IMR-90 (cell line): Measurements from ENCODE around the gene CTNND2. TPM values are rescaled to one million over a fixed set of nuclear protein-coding genes. Genes with fewer than 3 reads are reported as not detected.

Experiments
- ATAC-seq: fragments of 200-7000 bp; cut with Tn5 transposase; 2 replicates; pipeline ENCODE4 v1.9.1; 2020; ENCODE audit warnings: low read depth, mild to moderate bottlenecking, moderate library complexity
- BruUV-seq: library from RNA; stranded (reverse); fragments of 400-500 nt; replicated peaks from 2 replicates; lab custom pipeline; 2021; lab: Mats Ljungman, UMichigan
- CTCF ChIA-PET: fragments of 300-600 bp; formaldehyde crosslinking; extraction: SDS; loops from one replicate; lab custom pipeline; 2021; ENCODE audit warnings: antibody characterized with exemption; lab: Yijun Ruan, JAX
- POLR2A ChIA-PET: fragments of 300-600 bp; sonication (Branson Sonifier 250); formaldehyde crosslinking; loops from one replicate; lab custom pipeline; 2022; ENCODE audit warnings: antibody characterized with exemption; ENCODE audit not compliant: unreplicated experiment; lab: Charles Lee
- DNase-seq: peaks from one replicate; pipeline ENCODE4 v3.0.0; 2013
- H2AFZ ChIP-seq: replicated peaks from 2 replicates; pipeline ENCODE3; 2013; ENCODE audit warnings: low read length, mild to moderate bottlenecking; ENCODE audit not compliant: poor library complexity
- H2AK5ac ChIP-seq: 2 replicates; pipeline ENCODE4 v1.6.1; 2013; ENCODE audit warnings: low read depth, low read length, inconsistent platforms
- H2AK9ac ChIP-seq: replicated peaks from 2 replicates; pipeline ENCODE3; 2013; ENCODE audit warnings: mild to moderate bottlenecking, low read depth, low read length, moderate library complexity; ENCODE audit not compliant: poor library complexity
- H2BK120ac ChIP-seq: 2 replicates; pipeline ENCODE4 v1.6.1; 2013; ENCODE audit warnings: low read depth, low read length, inconsistent platforms
- H2BK15ac ChIP-seq: 3 replicates; pipeline ENCODE4 v1.6.1; 2013; ENCODE audit warnings: low read depth, low read length, inconsistent platforms
- H2BK20ac ChIP-seq: 2 replicates; pipeline ENCODE4 v1.6.1; 2013; ENCODE audit warnings: low read depth, mild to moderate bottlenecking, inconsistent platforms, low read length, moderate library complexity
- H2BK5ac ChIP-seq: 2 replicates; pipeline ENCODE4 v1.6.1; 2013; ENCODE audit warnings: mild to moderate bottlenecking, low read depth, low read length, inconsistent platforms; ENCODE audit not compliant: poor library complexity, severe bottlenecking
- H3K14ac ChIP-seq: replicated peaks from 2 replicates; pipeline ENCODE4 v1.6.1; 2013; ENCODE audit warnings: low read depth, low read length, inconsistent platforms
- H3K18ac ChIP-seq: 2 replicates; pipeline ENCODE4 v1.6.1; 2013; ENCODE audit warnings: low read depth, low read length, control low read depth
- H3K23ac ChIP-seq: 2 replicates; pipeline ENCODE4 v1.6.1; 2013; ENCODE audit warnings: low read depth, low read length, inconsistent platforms
- H3K27ac ChIP-seq: 2 replicates; pipeline ENCODE4 v1.5.1; 2013; ENCODE audit warnings: mild to moderate bottlenecking, control low read depth, low read length; ENCODE audit not compliant: insufficient read depth
- H3K27me3 ChIP-seq: 2 replicates; pipeline ENCODE4 v1.6.1; 2013; ENCODE audit warnings: low read length; ENCODE audit not compliant: control insufficient read depth, insufficient read depth
- H3K36me3 ChIP-seq: 2 replicates; pipeline ENCODE4 v1.6.1; 2013; ENCODE audit warnings: low read length, mixed read lengths; ENCODE audit not compliant: control insufficient read depth, insufficient read depth
- H3K4ac ChIP-seq: 2 replicates; pipeline ENCODE4 v1.6.1; 2013; ENCODE audit warnings: low read depth, low read length, inconsistent platforms
- H3K4me1 ChIP-seq: 2 replicates; pipeline ENCODE4 v1.6.1; 2013; ENCODE audit warnings: low read length, mixed read lengths; ENCODE audit not compliant: control insufficient read depth, insufficient read depth
- H3K4me2 ChIP-seq: 2 replicates; pipeline ENCODE4 v1.6.1; 2013; ENCODE audit warnings: low read depth, mild to moderate bottlenecking, control low read depth, low read length, moderate library complexity
- H3K4me3 ChIP-seq: 2 replicates; pipeline ENCODE4 v1.5.1; 2013; ENCODE audit warnings: low read depth, mild to moderate bottlenecking, control low read depth, low read length, moderate library complexity; ENCODE audit not compliant: insufficient read depth
- H3K56ac ChIP-seq: 2 replicates; pipeline ENCODE4 v1.6.1; 2013; ENCODE audit warnings: low read length, inconsistent platforms; ENCODE audit not compliant: insufficient read depth; ENCODE audit errors: extremely low read depth
- H3K79me1 ChIP-seq, 2 experiments: 2 replicates each; pipeline ENCODE4 v1.6.1; 2013; ENCODE audit warnings: low read length in 2 of 2, inconsistent platforms in 1 of 2, low read depth in 1 of 2
- H3K9ac ChIP-seq: 2 replicates; pipeline ENCODE4 v1.6.1; 2013; ENCODE audit warnings: low read depth, low read length, control low read depth
- H3K9me1 ChIP-seq: 2 replicates; pipeline ENCODE4 v1.6.1; 2013; ENCODE audit warnings: low read length, inconsistent platforms; ENCODE audit not compliant: insufficient read depth
- H3K9me3 ChIP-seq: 2 replicates; pipeline ENCODE4 v1.6.1; 2013; ENCODE audit warnings: low read length; ENCODE audit not compliant: control insufficient read depth, insufficient read depth
- H4K20me1 ChIP-seq: 2 replicates; pipeline ENCODE4 v1.6.1; 2013; ENCODE audit warnings: low read length, inconsistent platforms; ENCODE audit not compliant: insufficient read depth
- H4K5ac ChIP-seq: 2 replicates; pipeline ENCODE4 v1.6.1; 2013; ENCODE audit warnings: mild to moderate bottlenecking, low read depth, low read length, control low read depth
- H4K8ac ChIP-seq, 2 experiments: 2 replicates each; pipeline ENCODE4 v1.6.1; 2013; ENCODE audit warnings: low read depth in 2 of 2, low read length in 2 of 2, control low read depth in 1 of 2, inconsistent platforms in 1 of 2
- H4K91ac ChIP-seq: 2 replicates; pipeline ENCODE4 v1.6.1; 2013; ENCODE audit warnings: low read depth, low read length, inconsistent platforms; ENCODE audit not compliant: insufficient read depth
- CHD1 ChIP-seq: IDR thresholded peaks from 2 replicates; pipeline ENCODE4 v1.6.1; 2012; ENCODE audit warnings: low read depth, low read length, improper control_type of control experiment
- CTCF ChIP-seq: conservative IDR thresholded peaks from 2 replicates; pipeline ENCODE4 v1.5.1; 2012; ENCODE audit warnings: mild to moderate bottlenecking, low read depth, low read length, improper control_type of control experiment
- ELK1 ChIP-seq: fragments of 150-350 bp; IDR thresholded peaks from 2 replicates; pipeline ENCODE4 v1.6.1; 2016; ENCODE audit warnings: low read depth, mild to moderate bottlenecking, low read length, moderate library complexity, borderline replicate concordance
- MAFK ChIP-seq: IDR thresholded peaks from 2 replicates; pipeline ENCODE4 v1.6.1; 2012; ENCODE audit warnings: low read depth, low read length, improper control_type of control experiment
- NFE2L2 ChIP-seq: fragments of 150-350 bp; IDR thresholded peaks from 2 replicates; pipeline ENCODE4 v1.6.1; 2016; ENCODE audit warnings: low read depth, mild to moderate bottlenecking, low read length
- POLR2A ChIP-seq: IDR thresholded peaks from 2 replicates; pipeline ENCODE4 v1.6.1; 2012; ENCODE audit warnings: mild to moderate bottlenecking, low read depth, low read length
- RCOR1 ChIP-seq: IDR thresholded peaks from 2 replicates; pipeline ENCODE4 v1.6.1; 2012; ENCODE audit warnings: mild to moderate bottlenecking, low read length, improper control_type of control experiment; ENCODE audit not compliant: insufficient replicate concordance
- SMC3 ChIP-seq: fragments of 150-350 bp; IDR thresholded peaks from 2 replicates; pipeline ENCODE4 v1.6.1; 2016; ENCODE audit warnings: low read depth, mild to moderate bottlenecking, antibody characterized with exemption, low read length, moderate library complexity
- WGBS, 2 experiments: methylation state at CpG; one replicate each; pipeline versions ENCODE4 v1.1.5 to v1.1.7; 2013; ENCODE audit warnings: missing lambda C conversion rate in 2 of 2; ENCODE audit not compliant: insufficient read length in 1 of 2; ENCODE audit errors: extremely low coverage in 2 of 2; 5-methylcytosine and 5-hydroxymethylcytosine counted together
- dilution Hi-C: fragments of 300-500 bp; cut with HindIII; formaldehyde crosslinking; loops from one replicate; pipeline ENCODE4 v1.14.3; 2018; ENCODE audit warnings: low sequenced_read_pairs; ENCODE audit not compliant: unreplicated experiment
- in situ Hi-C: fragments of 300-500 bp; cut with MboI; formaldehyde crosslinking; loops from 3 replicates; pipeline ENCODE4 v1.14.3; 2019; ENCODE audit warnings: low sequenced_read_pairs, inconsistent platforms, mixed read lengths
- intact Hi-C: fragments of 100-400 bp; cut with micrococcal nuclease; formaldehyde crosslinking; loops from 2 replicates; pipeline ENCODE4 v1.10.0; 2022
- polyA plus RNA-seq, 3 experiments: library from polyadenylated mRNA; depleted of rRNA; stranded (reverse); fragments of >200 nt; gene quantifications; 2 replicates each; pipeline ENCODE4 v1.2.3, GENCODE V29; 2012; ENCODE audit warnings: low replicate concordance in 1 of 3
- total RNA-seq: library from RNA; depleted of rRNA; stranded (reverse); fragments of >200 nt; gene quantifications from 2 replicates; pipeline ENCODE4 v1.2.3, GENCODE V29; 2012

CTNND2 gene
- total and polyA plus RNA-seq, 2 of the 4 experiments (the other 2 are of a cell fraction): not detected

DNA sequence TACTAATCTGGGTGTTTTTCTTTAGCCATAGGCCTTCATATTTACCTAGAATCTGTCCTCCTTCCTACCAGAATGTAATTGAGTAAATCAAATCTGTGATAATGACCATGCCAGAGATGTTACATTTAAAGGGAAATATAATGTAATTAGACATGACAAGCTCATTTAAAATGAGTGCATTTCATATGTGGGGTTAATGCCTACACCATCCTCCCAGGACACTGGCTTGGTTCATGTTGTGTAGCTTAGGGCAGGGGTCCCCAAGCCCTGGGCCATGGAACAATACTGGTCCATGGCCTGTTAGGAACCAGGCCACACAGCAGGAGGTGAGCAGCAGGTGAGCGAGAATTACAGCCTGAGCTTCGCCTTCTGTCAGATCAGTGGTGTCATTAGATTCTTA lies 866.3 kb downstream of the CTNND2 start:
- no CpG with 5 or more reads among the region's 2 CpGs for WGBS, 2 experiments
- TF ChIP-seq CTCF: no peak
- TF ChIP-seq MAFK: no peak
- TF ChIP-seq CHD1: no peak
- TF ChIP-seq ELK1: no peak
- no peak for TF ChIP-seq NFE2L2
- no peak for TF ChIP-seq RCOR1
- TF ChIP-seq SMC3: no peak
- TF ChIP-seq POLR2A: no peak
- intact Hi-C loops (no loop called here), dilution Hi-C loops (no loop called here), in situ Hi-C loops (no loop called here)
- Histone ChIP-seq H3K27me3 (peaks cover 3% of the 10 kb centered on the region), H3K56ac (no peak overlapping the region), H2AK5ac (no peak overlapping the region), H2AFZ (no peak overlapping the region), H3K27ac (no peak overlapping the region), H3K9me1 (no peaks in the 10 kb centered on the region), H3K79me1 (no peaks in the 10 kb centered on the region), H2BK20ac (no peak overlapping the region), H4K20me1 (no peaks in the 10 kb centered on the region), H3K36me3 (no peaks in the 10 kb centered on the region), H3K14ac (no peak overlapping the region), H4K5ac (no peak overlapping the region), H2BK15ac (no peak overlapping the region), H3K23ac (no peak overlapping the region), H3K4me1 (no peaks in the 10 kb centered on the region), H2BK5ac (no peak overlapping the region), H3K9ac (no peak overlapping the region), H3K9me3 (no peaks in the 10 kb centered on the region), H3K4me2 (no peak overlapping the region), H3K18ac (no peak overlapping the region), H4K91ac (no peak overlapping the region), H3K4ac (no peak overlapping the region), H4K8ac (no peak overlapping the region), H2BK120ac (no peak overlapping the region), H2AK9ac (no peak overlapping the region), H3K4me3 (no peak overlapping the region)
- ATAC-seq: no peak
- POLR2A ChIA-PET: no interaction called here
- CTCF ChIA-PET: no interaction called here
- no peak for DNase-seq
- no TSS peak for BruUV-seq
